HepG2 (cell line): Measurements from ENCODE around the gene CLEC19A.

Experiments used
- GABPA ChIP-seq, 2 experiments: IDR thresholded peaks; 2 replicates each; pipeline ENCODE4 v1.6.1; 2011 to 2016; ENCODE audit warnings: low read depth in 2 of 2, low read length in 1 of 2, missing biosample characterization in 1 of 2, missing genetic modification characterization in 1 of 2
- POLR2AphosphoS5 ChIP-seq: IDR thresholded peaks from 2 replicates; pipeline ENCODE4 v1.6.1; 2012; ENCODE audit warnings: low read depth, low read length
- TAF15 ChIP-seq: fragments of 200-400 bp; formaldehyde crosslinking; IDR thresholded peaks from one replicate; pipeline ENCODE4 v1.6.1; 2018; ENCODE audit warnings: mild to moderate bottlenecking, low read depth, low read length; ENCODE audit not compliant: poor library complexity, severe bottlenecking
- ZBTB39 ChIP-seq: sonication (generic); formaldehyde crosslinking; IDR thresholded peaks from 2 replicates; pipeline ENCODE4 v1.5.0; 2020; ENCODE audit warnings: missing genetic modification reagents
- ZBTB7A ChIP-seq: sonication (generic); formaldehyde crosslinking; IDR thresholded peaks from 2 replicates; pipeline ENCODE4 v1.8.0; 2022; ENCODE audit warnings: mild to moderate bottlenecking, missing genetic modification reagents
- ZNF33B ChIP-seq: sonication (generic); formaldehyde crosslinking; IDR thresholded peaks from 2 replicates; pipeline ENCODE4 v1.5.1; 2020; ENCODE audit warnings: mild to moderate bottlenecking, missing genetic modification reagents
- ZNF770 ChIP-seq: sonication (generic); formaldehyde crosslinking; IDR thresholded peaks from 2 replicates; pipeline ENCODE4 v1.5.0; 2020; ENCODE audit warnings: mild to moderate bottlenecking, missing genetic modification reagents
- TF ChIP-seq, protein P1 (sequence below): sonication (generic); formaldehyde crosslinking; IDR thresholded peaks from 2 replicates; pipeline ENCODE4 v1.5.0; 2020; ENCODE audit warnings: mild to moderate bottlenecking, missing genetic modification reagents, moderate library complexity
- TF ChIP-seq, protein P2 (sequence below): sonication (generic); formaldehyde crosslinking; conservative IDR thresholded peaks from 2 replicates; pipeline ENCODE4 v1.4.0; 2020; ENCODE audit warnings: missing genetic modification reagents
- TF ChIP-seq, protein P3 (sequence below): sonication (generic); formaldehyde crosslinking; IDR thresholded peaks from one replicate; pipeline ENCODE4 v1.5.1; 2020; ENCODE audit warnings: mild to moderate bottlenecking, missing genetic modification reagents; ENCODE audit errors: not compliant biosample characterization

- TF ChIP-seq ZNF33B (CRISPR knock-in tag), result no peak
- no peak for TF ChIP-seq TAF15
- TF ChIP-seq, protein P1, sequence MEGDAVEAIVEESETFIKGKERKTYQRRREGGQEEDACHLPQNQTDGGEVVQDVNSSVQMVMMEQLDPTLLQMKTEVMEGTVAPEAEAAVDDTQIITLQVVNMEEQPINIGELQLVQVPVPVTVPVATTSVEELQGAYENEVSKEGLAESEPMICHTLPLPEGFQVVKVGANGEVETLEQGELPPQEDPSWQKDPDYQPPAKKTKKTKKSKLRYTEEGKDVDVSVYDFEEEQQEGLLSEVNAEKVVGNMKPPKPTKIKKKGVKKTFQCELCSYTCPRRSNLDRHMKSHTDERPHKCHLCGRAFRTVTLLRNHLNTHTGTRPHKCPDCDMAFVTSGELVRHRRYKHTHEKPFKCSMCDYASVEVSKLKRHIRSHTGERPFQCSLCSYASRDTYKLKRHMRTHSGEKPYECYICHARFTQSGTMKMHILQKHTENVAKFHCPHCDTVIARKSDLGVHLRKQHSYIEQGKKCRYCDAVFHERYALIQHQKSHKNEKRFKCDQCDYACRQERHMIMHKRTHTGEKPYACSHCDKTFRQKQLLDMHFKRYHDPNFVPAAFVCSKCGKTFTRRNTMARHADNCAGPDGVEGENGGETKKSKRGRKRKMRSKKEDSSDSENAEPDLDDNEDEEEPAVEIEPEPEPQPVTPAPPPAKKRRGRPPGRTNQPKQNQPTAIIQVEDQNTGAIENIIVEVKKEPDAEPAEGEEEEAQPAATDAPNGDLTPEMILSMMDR, result no peak
- TF ChIP-seq ZBTB39 (CRISPR knock-in tag), result no peak
- no peak for TF ChIP-seq POLR2AphosphoS5
- TF ChIP-seq, protein P2, sequence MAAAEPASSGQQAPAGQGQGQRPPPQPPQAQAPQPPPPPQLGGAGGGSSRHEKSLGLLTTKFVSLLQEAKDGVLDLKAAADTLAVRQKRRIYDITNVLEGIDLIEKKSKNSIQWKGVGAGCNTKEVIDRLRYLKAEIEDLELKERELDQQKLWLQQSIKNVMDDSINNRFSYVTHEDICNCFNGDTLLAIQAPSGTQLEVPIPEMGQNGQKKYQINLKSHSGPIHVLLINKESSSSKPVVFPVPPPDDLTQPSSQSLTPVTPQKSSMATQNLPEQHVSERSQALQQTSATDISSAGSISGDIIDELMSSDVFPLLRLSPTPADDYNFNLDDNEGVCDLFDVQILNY, result no peak
- TF ChIP-seq, protein P3, sequence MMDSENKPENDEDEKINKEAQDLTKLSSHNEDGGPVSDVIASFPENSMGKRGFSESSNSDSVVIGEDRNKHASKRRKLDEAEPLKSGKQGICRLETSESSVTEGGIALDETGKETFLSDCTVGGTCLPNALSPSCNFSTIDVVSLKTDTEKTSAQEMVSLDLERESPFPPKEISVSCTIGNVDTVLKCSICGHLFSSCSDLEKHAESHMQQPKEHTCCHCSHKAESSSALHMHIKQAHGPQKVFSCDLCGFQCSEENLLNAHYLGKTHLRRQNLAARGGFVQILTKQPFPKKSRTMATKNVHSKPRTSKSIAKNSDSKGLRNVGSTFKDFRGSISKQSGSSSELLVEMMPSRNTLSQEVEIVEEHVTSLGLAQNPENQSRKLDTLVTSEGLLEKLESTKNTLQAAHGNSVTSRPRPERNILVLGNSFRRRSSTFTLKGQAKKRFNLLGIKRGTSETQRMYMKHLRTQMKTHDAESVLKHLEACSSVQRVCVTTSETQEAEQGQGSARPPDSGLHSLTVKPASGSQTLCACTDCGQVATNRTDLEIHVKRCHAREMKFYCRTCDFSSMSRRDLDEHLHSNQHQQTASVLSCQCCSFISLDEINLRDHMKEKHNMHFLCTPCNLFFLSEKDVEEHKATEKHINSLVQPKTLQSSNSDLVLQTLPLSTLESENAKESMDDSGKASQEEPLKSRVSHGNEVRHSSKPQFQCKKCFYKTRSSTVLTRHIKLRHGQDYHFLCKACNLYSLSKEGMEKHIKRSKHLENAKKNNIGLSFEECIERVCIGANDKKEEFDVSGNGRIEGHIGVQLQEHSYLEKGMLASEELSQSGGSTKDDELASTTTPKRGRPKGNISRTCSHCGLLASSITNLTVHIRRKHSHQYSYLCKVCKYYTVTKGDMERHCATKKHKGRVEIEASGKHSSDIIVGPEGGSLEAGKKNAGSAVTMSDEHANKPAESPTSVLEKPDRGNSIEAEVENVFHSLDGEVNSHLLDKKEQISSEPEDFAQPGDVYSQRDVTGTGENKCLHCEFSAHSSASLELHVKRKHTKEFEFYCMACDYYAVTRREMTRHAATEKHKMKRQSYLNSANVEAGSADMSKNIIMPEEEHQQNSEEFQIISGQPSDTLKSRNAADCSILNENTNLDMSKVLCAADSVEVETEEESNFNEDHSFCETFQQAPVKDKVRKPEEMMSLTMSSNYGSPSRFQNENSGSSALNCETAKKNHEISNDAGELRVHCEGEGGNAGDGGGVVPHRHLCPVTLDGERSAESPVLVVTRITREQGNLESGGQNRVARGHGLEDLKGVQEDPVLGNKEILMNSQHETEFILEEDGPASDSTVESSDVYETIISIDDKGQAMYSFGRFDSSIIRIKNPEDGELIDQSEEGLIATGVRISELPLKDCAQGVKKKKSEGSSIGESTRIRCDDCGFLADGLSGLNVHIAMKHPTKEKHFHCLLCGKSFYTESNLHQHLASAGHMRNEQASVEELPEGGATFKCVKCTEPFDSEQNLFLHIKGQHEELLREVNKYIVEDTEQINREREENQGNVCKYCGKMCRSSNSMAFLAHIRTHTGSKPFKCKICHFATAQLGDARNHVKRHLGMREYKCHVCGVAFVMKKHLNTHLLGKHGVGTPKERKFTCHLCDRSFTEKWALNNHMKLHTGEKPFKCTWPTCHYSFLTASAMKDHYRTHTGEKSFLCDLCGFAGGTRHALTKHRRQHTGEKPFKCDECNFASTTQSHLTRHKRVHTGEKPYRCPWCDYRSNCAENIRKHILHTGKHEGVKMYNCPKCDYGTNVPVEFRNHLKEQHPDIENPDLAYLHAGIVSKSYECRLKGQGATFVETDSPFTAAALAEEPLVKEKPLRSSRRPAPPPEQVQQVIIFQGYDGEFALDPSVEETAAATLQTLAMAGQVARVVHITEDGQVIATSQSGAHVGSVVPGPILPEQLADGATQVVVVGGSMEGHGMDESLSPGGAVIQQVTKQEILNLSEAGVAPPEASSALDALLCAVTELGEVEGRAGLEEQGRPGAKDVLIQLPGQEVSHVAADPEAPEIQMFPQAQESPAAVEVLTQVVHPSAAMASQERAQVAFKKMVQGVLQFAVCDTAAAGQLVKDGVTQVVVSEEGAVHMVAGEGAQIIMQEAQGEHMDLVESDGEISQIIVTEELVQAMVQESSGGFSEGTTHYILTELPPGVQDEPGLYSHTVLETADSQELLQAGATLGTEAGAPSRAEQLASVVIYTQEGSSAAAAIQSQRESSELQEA (CRISPR knock-in tag), result no peak
- no peak for TF ChIP-seq ZBTB7A (CRISPR knock-in tag)
- no peak for TF ChIP-seq ZNF770 (CRISPR knock-in tag)
- no peak for TF ChIP-seq GABPA (IDR thresholded peaks at IDR 0.05; ENCODE audit: low read depth, low read length)
- no peak for TF ChIP-seq GABPA (CRISPR knock-in tag; IDR thresholded peaks at IDR 0.05; ENCODE audit: low read depth)
Observed at GRCh38 chr16:19289811-19290485, 4.4 kb downstream of the CLEC19A start.
